Measurements from ENCODE around the gene NCAM1. TPM values are rescaled to one million over a fixed set of nuclear protein-coding genes. Genes with fewer than 3 reads are reported as not detected.

NCAM1 gene
- total RNA-seq, 1 experiment from 2014 or later, result 0.22 TPM

- Histone ChIP-seq H3K4me1 (ENCODE audit: control insufficient read depth in 1 of 2, insufficient read depth in 2 of 2, low read length in 2 of 2) (no peaks in the 10 kb centered on the region), H4K20me1 (ENCODE audit: insufficient read depth) (no peaks in the 10 kb centered on the region; the same call in 1 of the 2 replicates), H3K79me2 (ENCODE audit: insufficient read depth, low read length) (no peaks in the 10 kb centered on the region), H3K4me2 (ENCODE audit: low read length) (no peak overlapping the region), H3K4me3 (replicated peaks in 1 of 2; ENCODE audit: low read depth in 1 of 2, low read length in 2 of 2) (no peak overlapping the region), H3K27me3 (ENCODE audit: insufficient read depth, low read length) (peaks cover 35% of the 10 kb centered on the region), H3K9me3 (ENCODE audit: control insufficient read depth in 1 of 2, insufficient read depth in 1 of 2, low read depth in 1 of 2, low read length in 2 of 2) (no peaks in the 10 kb centered on the region), H3K27ac (ENCODE audit: low read depth, low read length) (no peak overlapping the region), H2AFZ (ENCODE audit: low read depth, low read length, poor library complexity, severe bottlenecking) (no peak overlapping the region), H3K9me2 (ENCODE audit: insufficient read depth) (no peaks in the 10 kb centered on the region), H3K36me3 (ENCODE audit: control insufficient read depth in 1 of 2, insufficient read depth in 2 of 2, low read length in 2 of 2) (no peaks in the 10 kb centered on the region), H3K9ac (ENCODE audit: low read length) (no peak overlapping the region)
- ChIA-PET RAD21 (ENCODE audit: low non-redundant PET in 1 of 2, low total read pairs in 2 of 2, uncharacterized antibody in 2 of 2, unreplicated experiment in 2 of 2) (no interaction called here), CTCF (no interaction called here), POLR2A (no interaction called here)
- BruUV-seq (replicated peaks), result no TSS peak
- DNase-seq (ENCODE audit: low read depth, low spot score), result no peak
- TF ChIP-seq ZFX (IDR thresholded peaks at IDR 0.05) (no peak), ZBTB33 (IDR thresholded peaks at IDR 0.05; ENCODE audit: extremely low read depth, insufficient replicate concordance, low read length) (no peak), JUND (IDR thresholded peaks at IDR 0.05) (no peak), ZNF274 (IDR thresholded peaks at IDR 0.05; ENCODE audit: low read depth, low read length) (no peak), POLR2AphosphoS5 (IDR thresholded peaks at IDR 0.05; ENCODE audit: low read depth, low read length) (no peak)
- no peak for ATAC-seq
- intact Hi-C loops (cut with micrococcal nuclease), result no loop called here
These were observed 18.1 kb upstream of the NCAM1 start for GRCh38 chr11:112942966-112943643.

GRCh38 chr11:112946866-112947265 lies 14.4 kb upstream of the NCAM1 start:
- POLR2A ChIA-PET, result no interaction called here
- H3K4me2 ChIP-seq (ENCODE audit: low read length), result no peak overlapping the region
- no peaks in the 10 kb centered on the region for H3K4me1 ChIP-seq (ENCODE audit: control insufficient read depth in 1 of 2, insufficient read depth in 2 of 2, low read length in 2 of 2)
- BruUV-seq (replicated peaks), result no TSS peak
- H3K9ac ChIP-seq (ENCODE audit: low read length), result no peak overlapping the region
- no peaks in the 10 kb centered on the region for H3K9me3 ChIP-seq (ENCODE audit: control insufficient read depth in 1 of 2, insufficient read depth in 1 of 2, low read depth in 1 of 2, low read length in 2 of 2)
- no peaks in the 10 kb centered on the region for H3K36me3 ChIP-seq (ENCODE audit: control insufficient read depth in 1 of 2, insufficient read depth in 2 of 2, low read length in 2 of 2)
- H2AFZ ChIP-seq (ENCODE audit: low read depth, low read length, poor library complexity, severe bottlenecking), result no peak overlapping the region
- peaks cover 19% of the 10 kb centered on the region for H3K27me3 ChIP-seq (ENCODE audit: insufficient read depth, low read length)
- no peak overlapping the region for H3K4me3 ChIP-seq (replicated peaks in 1 of 2; ENCODE audit: low read depth in 1 of 2, low read length in 2 of 2)
- no peak for ATAC-seq
- no peak overlapping the region for H3K27ac ChIP-seq (ENCODE audit: low read depth, low read length)
- no peaks in the 10 kb centered on the region for H3K79me2 ChIP-seq (ENCODE audit: insufficient read depth, low read length)
- RAD21 ChIA-PET (ENCODE audit: low non-redundant PET in 1 of 2, low total read pairs in 2 of 2, uncharacterized antibody in 2 of 2, unreplicated experiment in 2 of 2), result no interaction called here
- H4K20me1 ChIP-seq (ENCODE audit: insufficient read depth), result no peaks in the 10 kb centered on the region
- intact Hi-C loops (cut with micrococcal nuclease), result no loop called here
- CTCF ChIA-PET, result no interaction called here
- DNase-seq (ENCODE audit: low read depth, low spot score), result no peak
- no peaks in the 10 kb centered on the region for H3K9me2 ChIP-seq (ENCODE audit: insufficient read depth)
- TF ChIP-seq EZH2phosphoT487 (IDR thresholded peaks at IDR 0.05; ENCODE audit: borderline replicate concordance) (no peak), EZH2 (IDR thresholded peaks at IDR 0.05) (no peak), SP1 (IDR thresholded peaks at IDR 0.05; ENCODE audit: low read depth) (no peak), EGR1 (IDR thresholded peaks at IDR 0.05; ENCODE audit: low read depth) (no peak), ZBTB33 (IDR thresholded peaks at IDR 0.05; ENCODE audit: extremely low read depth, insufficient replicate concordance, low read length) (no peak), POLR2AphosphoS5 (IDR thresholded peaks at IDR 0.05; ENCODE audit: low read depth, low read length) (no peak), REST (IDR thresholded peaks at IDR 0.05; ENCODE audit: low read depth) (no peak), POLR2A (IDR thresholded peaks at IDR 0.05; ENCODE audit: borderline replicate concordance, extremely low read depth, insufficient read depth, insufficient read length) (no peak), CBX3 (IDR thresholded peaks at IDR 0.05; ENCODE audit: low read depth) (no peak)
